Measurements from ENCODE around the gene CHN1. TPM values are rescaled to one million over a fixed set of nuclear protein-coding genes. Genes with fewer than 3 reads are reported as not detected.

The CHN1 gene
- total RNA-seq, 2 experiments from 2014 or later = 5.3 to 5.6 TPM

DNA sequence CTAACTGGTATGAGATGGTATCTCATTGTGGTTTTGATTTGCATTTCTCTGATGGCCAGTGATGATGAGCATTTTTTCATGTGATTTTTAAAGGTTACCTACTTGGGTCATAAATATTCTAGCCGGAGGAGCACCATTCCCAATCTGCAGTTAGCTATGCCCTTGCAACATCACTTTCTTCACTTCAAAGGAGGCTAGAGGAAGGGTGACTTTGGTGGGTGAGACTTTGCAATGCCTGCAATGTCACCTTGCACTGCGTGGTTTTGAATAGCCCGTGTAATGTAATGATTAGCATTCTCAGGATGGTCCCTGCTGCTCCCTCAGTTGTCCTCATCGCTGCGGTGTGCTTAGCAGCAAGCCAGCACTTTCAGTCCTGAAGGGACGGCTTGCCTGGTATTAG is 184.8 kb downstream of the CHN1 start:
- ChIA-PET CTCF (no interaction called here), POLR2A (no interaction called here)
- no peaks in the 10 kb centered on the region for H3K9me3 Mint-ChIP-seq
- no peak overlapping the region for H3K4me3 Mint-ChIP-seq
- DNase-seq (no peak), ATAC-seq (ENCODE audit: poor library complexity) (no peak)
- Histone ChIP-seq H3K9me3 (ENCODE audit: control insufficient read depth in 1 of 2, insufficient read depth in 1 of 2, low read length in 2 of 2) (no peaks in the 10 kb centered on the region), H3K27ac (ENCODE audit: low read depth in 1 of 2, low read length in 2 of 2) (no peak overlapping the region), H3K4me3 (ENCODE audit: low read length) (no peak overlapping the region), H3K4me1 (ENCODE audit: insufficient read depth, low read length) (no peaks in the 10 kb centered on the region), H3K27me3 (ENCODE audit: control insufficient read depth in 1 of 2, insufficient read depth in 2 of 2, low read length in 2 of 2) (no peaks in the 10 kb centered on the region), H3K36me3 (ENCODE audit: insufficient read depth, low read length) (no peaks in the 10 kb centered on the region)
- peaks cover 4% of the 10 kb centered on the region for H3K27me3 Mint-ChIP-seq
- TF ChIP-seq, protein P1, sequence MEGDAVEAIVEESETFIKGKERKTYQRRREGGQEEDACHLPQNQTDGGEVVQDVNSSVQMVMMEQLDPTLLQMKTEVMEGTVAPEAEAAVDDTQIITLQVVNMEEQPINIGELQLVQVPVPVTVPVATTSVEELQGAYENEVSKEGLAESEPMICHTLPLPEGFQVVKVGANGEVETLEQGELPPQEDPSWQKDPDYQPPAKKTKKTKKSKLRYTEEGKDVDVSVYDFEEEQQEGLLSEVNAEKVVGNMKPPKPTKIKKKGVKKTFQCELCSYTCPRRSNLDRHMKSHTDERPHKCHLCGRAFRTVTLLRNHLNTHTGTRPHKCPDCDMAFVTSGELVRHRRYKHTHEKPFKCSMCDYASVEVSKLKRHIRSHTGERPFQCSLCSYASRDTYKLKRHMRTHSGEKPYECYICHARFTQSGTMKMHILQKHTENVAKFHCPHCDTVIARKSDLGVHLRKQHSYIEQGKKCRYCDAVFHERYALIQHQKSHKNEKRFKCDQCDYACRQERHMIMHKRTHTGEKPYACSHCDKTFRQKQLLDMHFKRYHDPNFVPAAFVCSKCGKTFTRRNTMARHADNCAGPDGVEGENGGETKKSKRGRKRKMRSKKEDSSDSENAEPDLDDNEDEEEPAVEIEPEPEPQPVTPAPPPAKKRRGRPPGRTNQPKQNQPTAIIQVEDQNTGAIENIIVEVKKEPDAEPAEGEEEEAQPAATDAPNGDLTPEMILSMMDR (IDR thresholded peaks at IDR 0.05) = no peak
- intact Hi-C loops (cut with DNase I, micrococcal nuclease) = no loop called here
- H3K36me3 Mint-ChIP-seq (ENCODE audit: low read depth) = no peaks in the 10 kb centered on the region
- no peak overlapping the region for H3K27ac Mint-ChIP-seq
- no peaks in the 10 kb centered on the region for H3K4me1 Mint-ChIP-seq (ENCODE audit: low read depth)

DNA sequence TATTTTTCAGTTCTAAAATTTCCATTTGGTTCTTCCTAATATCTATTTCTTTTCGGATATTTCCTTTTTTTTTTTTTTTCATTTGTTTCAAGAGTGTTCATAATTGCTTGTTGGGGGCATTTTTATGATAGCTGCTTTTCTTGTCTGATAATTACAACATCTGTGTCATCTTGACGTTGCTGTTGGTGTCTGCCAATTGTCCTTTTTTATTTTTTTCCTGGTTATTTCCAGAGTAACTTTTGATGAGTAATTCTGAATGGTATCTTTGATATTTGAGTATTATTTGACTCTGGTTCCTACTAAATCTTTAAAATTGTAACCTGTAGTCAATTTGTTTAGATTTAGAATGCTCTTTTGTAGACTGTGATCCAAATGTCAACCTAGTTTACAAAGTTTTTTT is 189.7 kb downstream of the CHN1 start:
- peaks cover 4% of the 10 kb centered on the region for H3K27me3 Mint-ChIP-seq
- no peak overlapping the region for H3K4me3 Mint-ChIP-seq
- no peak overlapping the region for H3K4me3 ChIP-seq (ENCODE audit: low read length)
- H3K27ac Mint-ChIP-seq = no peak overlapping the region
- H3K4me1 Mint-ChIP-seq (ENCODE audit: low read depth) = no peaks in the 10 kb centered on the region
- intact Hi-C loops (cut with DNase I, micrococcal nuclease) = no loop called here
- H3K9me3 Mint-ChIP-seq = no peaks in the 10 kb centered on the region
- no peaks in the 10 kb centered on the region for H3K4me1 ChIP-seq (ENCODE audit: insufficient read depth, low read length)
- POLR2A ChIA-PET = no interaction called here
- no peak overlapping the region for H3K27ac ChIP-seq (ENCODE audit: low read depth in 1 of 2, low read length in 2 of 2)
- no peaks in the 10 kb centered on the region for H3K36me3 Mint-ChIP-seq (ENCODE audit: low read depth)
- CTCF ChIA-PET = no interaction called here
- no peaks in the 10 kb centered on the region for H3K27me3 ChIP-seq (ENCODE audit: control insufficient read depth in 1 of 2, insufficient read depth in 2 of 2, low read length in 2 of 2)
- no peaks in the 10 kb centered on the region for H3K9me3 ChIP-seq (ENCODE audit: control insufficient read depth in 1 of 2, insufficient read depth in 1 of 2, low read length in 2 of 2)
- H3K36me3 ChIP-seq (ENCODE audit: insufficient read depth, low read length) = no peaks in the 10 kb centered on the region
- ATAC-seq (ENCODE audit: poor library complexity) = no peak
- no peak for DNase-seq
- TF ChIP-seq, protein P1 (IDR thresholded peaks at IDR 0.05) = no peak

DNA sequence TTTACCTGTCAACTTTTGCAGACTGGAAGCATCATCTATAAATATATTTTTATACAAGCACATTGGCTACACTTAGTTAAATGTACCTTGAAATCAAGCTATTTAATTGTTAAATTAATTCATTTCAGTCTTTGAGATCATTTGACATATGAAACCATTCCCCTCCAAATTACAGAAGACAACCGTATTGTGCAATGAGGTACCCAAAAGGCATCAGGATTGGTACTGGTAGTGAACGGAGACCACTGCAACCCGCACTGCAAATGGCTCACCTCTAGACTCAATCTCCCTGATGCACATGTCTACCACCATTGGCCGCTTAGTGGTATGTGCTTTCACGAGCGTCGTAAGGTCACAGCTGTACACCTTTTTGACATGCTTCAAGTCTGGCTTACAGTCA is 193.1 kb downstream of the CHN1 start:
- Histone ChIP-seq H3K9me3 (ENCODE audit: control insufficient read depth in 1 of 2, insufficient read depth in 1 of 2, low read length in 2 of 2) (no peaks in the 10 kb centered on the region), H3K27me3 (ENCODE audit: control insufficient read depth in 1 of 2, insufficient read depth in 2 of 2, low read length in 2 of 2) (no peaks in the 10 kb centered on the region), H3K36me3 (ENCODE audit: insufficient read depth, low read length) (no peaks in the 10 kb centered on the region), H3K27ac (ENCODE audit: low read depth in 1 of 2, low read length in 2 of 2) (no peak overlapping the region), H3K4me3 (ENCODE audit: low read length) (no peak overlapping the region), H3K4me1 (ENCODE audit: insufficient read depth, low read length) (no peaks in the 10 kb centered on the region)
- Mint-ChIP-seq H3K4me3 (no peak overlapping the region), H3K36me3 (ENCODE audit: low read depth) (no peaks in the 10 kb centered on the region), H3K4me1 (ENCODE audit: low read depth) (no peaks in the 10 kb centered on the region), H3K27ac (no peak overlapping the region), H3K9me3 (no peaks in the 10 kb centered on the region), H3K27me3 (no peaks in the 10 kb centered on the region)
- ATAC-seq (ENCODE audit: poor library complexity) (no peak), DNase-seq (no peak)
- POLR2A ChIA-PET = no interaction called here
- intact Hi-C loops (cut with DNase I, micrococcal nuclease) = no loop called here
- CTCF ChIA-PET = no interaction called here
- TF ChIP-seq, protein P1 (IDR thresholded peaks at IDR 0.05) = no peak

Data from CD4-positive, alpha-beta T cell (primary cell).